Measurements from ENCODE around the gene SCMH1.
A peak's percentile ranks its signal among the peaks of the same experiment; 100 is the strongest.
"Not testable (repeated sequence)": the region's sequence is repeated elsewhere in the genome, so short reads cannot be mapped to it uniquely, and the experiment has no call there.

The SCMH1 gene

GRCh38 chr1:41251120-41251519 is 9.0 kb upstream of the SCMH1 start:
- whole genome bisulfite sequencing: no CpG with 5 or more reads among the region's 1 CpG
- H2BK15ac ChIP-seq (ENCODE audit: low read depth, poor library complexity, severe bottlenecking); H2BK120ac ChIP-seq (ENCODE audit: low read depth, low read length); H4K91ac ChIP-seq (ENCODE audit: low read length); H3K23ac ChIP-seq (ENCODE audit: low read length in 2 of 2); H3K79me1 ChIP-seq (replicated peaks; ENCODE audit: low read length, poor library complexity, severe bottlenecking); H2AFZ ChIP-seq (ENCODE audit: low read depth, low read length); H3K4me1 ChIP-seq (ENCODE audit: control insufficient read depth, insufficient read depth, low read depth, low read length); H2BK12ac ChIP-seq (ENCODE audit: low read length in 2 of 2); H3K27me3 ChIP-seq (ENCODE audit: control insufficient read depth in 1 of 2, insufficient read depth in 1 of 2, low read length in 2 of 2); H4K8ac ChIP-seq (ENCODE audit: low read length); H3K4me3 ChIP-seq (ENCODE audit: insufficient read depth in 1 of 2, low read depth in 1 of 2, low read length in 2 of 2); H3K4me2 ChIP-seq (ENCODE audit: low read length, poor library complexity, severe bottlenecking); H2BK5ac ChIP-seq (ENCODE audit: low read depth, low read length, poor library complexity, severe bottlenecking); H3K14ac ChIP-seq (ENCODE audit: low read length in 2 of 2); H2AK5ac ChIP-seq (ENCODE audit: low read length, severe bottlenecking); H3K36me3 ChIP-seq (ENCODE audit: control insufficient read depth in 1 of 2, insufficient read depth in 2 of 2, low read depth in 1 of 2, low read length in 2 of 2); H3K18ac ChIP-seq (ENCODE audit: low read depth in 1 of 2, low read length in 2 of 2); H3K27ac ChIP-seq (ENCODE audit: low read length, poor library complexity, severe bottlenecking); DNase-seq; H3K9ac ChIP-seq (ENCODE audit: low read length); H3K4ac ChIP-seq (ENCODE audit: low read depth in 1 of 2, low read length in 2 of 2): not testable (repeated sequence)
- peaks cover 10% of the 10 kb centered on the region for H3K9me3 ChIP-seq (ENCODE audit: control insufficient read depth, low read length)

DNA sequence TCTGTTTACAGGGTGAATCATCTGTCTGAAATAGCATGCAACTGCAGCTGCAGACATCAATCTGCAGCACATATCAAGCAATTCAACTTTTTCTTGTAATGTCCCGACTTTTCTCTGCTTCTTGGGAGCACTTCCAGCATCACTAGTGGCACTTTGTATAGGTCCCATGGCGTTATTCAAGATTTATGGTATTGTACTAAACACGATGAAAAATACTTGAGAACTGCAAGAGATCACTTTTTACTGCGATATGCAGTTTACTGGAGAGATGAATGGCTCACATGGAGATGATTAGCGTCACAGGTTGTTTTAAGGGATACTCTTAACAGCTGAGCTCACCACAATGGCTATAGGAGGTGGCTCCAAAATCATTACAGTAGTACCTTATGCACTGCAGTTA is 7.2 kb upstream of the SCMH1 start:
- H3K4me3 ChIP-seq (ENCODE audit: insufficient read depth in 1 of 2, low read depth in 1 of 2, low read length in 2 of 2): no peak overlapping the region
- H2BK120ac ChIP-seq (ENCODE audit: low read depth, low read length): no peak overlapping the region
- no peak overlapping the region for H3K18ac ChIP-seq (ENCODE audit: low read depth in 1 of 2, low read length in 2 of 2)
- H3K9me3 ChIP-seq (ENCODE audit: control insufficient read depth, low read length): peaks cover 4% of the 10 kb centered on the region
- H4K8ac ChIP-seq (ENCODE audit: low read length): no peak overlapping the region
- peaks cover 2% of the 10 kb centered on the region for H3K4me1 ChIP-seq (ENCODE audit: control insufficient read depth, insufficient read depth, low read depth, low read length)
- H3K36me3 ChIP-seq (ENCODE audit: control insufficient read depth in 1 of 2, insufficient read depth in 2 of 2, low read depth in 1 of 2, low read length in 2 of 2): no peaks in the 10 kb centered on the region
- H3K23ac ChIP-seq (ENCODE audit: low read length in 2 of 2): no peak overlapping the region
- H3K14ac ChIP-seq (ENCODE audit: low read length in 2 of 2): no peak overlapping the region
- no peak overlapping the region for H2AK5ac ChIP-seq (ENCODE audit: low read length, severe bottlenecking)
- no peak overlapping the region for H3K4ac ChIP-seq (ENCODE audit: low read depth in 1 of 2, low read length in 2 of 2)
- peaks cover 2% of the 10 kb centered on the region for H3K79me1 ChIP-seq (replicated peaks; ENCODE audit: low read length, poor library complexity, severe bottlenecking)
- H4K91ac ChIP-seq (ENCODE audit: low read length): no peak overlapping the region
- no peak overlapping the region for H3K9ac ChIP-seq (ENCODE audit: low read length)
- H3K4me2 ChIP-seq (ENCODE audit: low read length, poor library complexity, severe bottlenecking): no peak overlapping the region
- WGBS: 93% methylated on average over 5 of the region's 5 CpGs
- DNase-seq: no peak
- H2BK12ac ChIP-seq (ENCODE audit: low read length in 2 of 2): no peak overlapping the region
- no peak overlapping the region for H3K27ac ChIP-seq (ENCODE audit: low read length, poor library complexity, severe bottlenecking)
- H2AFZ ChIP-seq (ENCODE audit: low read depth, low read length): no peak overlapping the region
- H2BK5ac ChIP-seq (ENCODE audit: low read depth, low read length, poor library complexity, severe bottlenecking): no peak overlapping the region
- H2BK15ac ChIP-seq (ENCODE audit: low read depth, poor library complexity, severe bottlenecking): no peak overlapping the region
- peaks cover 0 to 5% of the 10 kb centered on the region in 2 experiments for H3K27me3 ChIP-seq (ENCODE audit: control insufficient read depth in 1 of 2, insufficient read depth in 1 of 2, low read length in 2 of 2)

GRCh38 chr1:41246568-41246967 is 4.5 kb upstream of the SCMH1 start:
- Histone ChIP-seq H2BK15ac (ENCODE audit: low read depth, poor library complexity, severe bottlenecking) (no peak overlapping the region), H3K27ac (ENCODE audit: low read length, poor library complexity, severe bottlenecking) (no peak overlapping the region), H3K9ac (ENCODE audit: low read length) (no peak overlapping the region), H3K4me1 (ENCODE audit: control insufficient read depth, insufficient read depth, low read depth, low read length) (peaks cover 8% of the 10 kb centered on the region), H4K8ac (ENCODE audit: low read length) (no peak overlapping the region), H3K36me3 (ENCODE audit: control insufficient read depth in 1 of 2, insufficient read depth in 2 of 2, low read depth in 1 of 2, low read length in 2 of 2) (no peaks in the 10 kb centered on the region), H3K4ac (ENCODE audit: low read depth in 1 of 2, low read length in 2 of 2) (peak overlapping the region in 1 of 2 experiments; percentile 21), H3K23ac (ENCODE audit: low read length in 2 of 2) (no peak overlapping the region), H4K91ac (ENCODE audit: low read length) (no peak overlapping the region), H3K79me1 (replicated peaks; ENCODE audit: low read length, poor library complexity, severe bottlenecking) (peaks cover 8% of the 10 kb centered on the region), H3K27me3 (ENCODE audit: control insufficient read depth in 1 of 2, insufficient read depth in 1 of 2, low read length in 2 of 2) (peaks cover 0 to 5% of the 10 kb centered on the region in 2 experiments), H3K18ac (ENCODE audit: low read depth in 1 of 2, low read length in 2 of 2) (no peak overlapping the region), H3K14ac (ENCODE audit: low read length in 2 of 2) (no peak overlapping the region), H2BK12ac (ENCODE audit: low read length in 2 of 2) (peak overlapping the region in 1 of 2 experiments; percentile 67), H2AK5ac (ENCODE audit: low read length, severe bottlenecking) (no peak overlapping the region), H3K4me3 (ENCODE audit: insufficient read depth in 1 of 2, low read depth in 1 of 2, low read length in 2 of 2) (no peak overlapping the region), H3K4me2 (ENCODE audit: low read length, poor library complexity, severe bottlenecking) (no peak overlapping the region), H2BK5ac (ENCODE audit: low read depth, low read length, poor library complexity, severe bottlenecking) (no peak overlapping the region), H2BK120ac (ENCODE audit: low read depth, low read length) (no peak overlapping the region), H3K9me3 (ENCODE audit: control insufficient read depth, low read length) (no peaks in the 10 kb centered on the region), H2AFZ (ENCODE audit: low read depth, low read length) (no peak overlapping the region)
- WGBS: 97% methylated on average over 1 of the region's 1 CpG
- no peak for DNase-seq

DNA sequence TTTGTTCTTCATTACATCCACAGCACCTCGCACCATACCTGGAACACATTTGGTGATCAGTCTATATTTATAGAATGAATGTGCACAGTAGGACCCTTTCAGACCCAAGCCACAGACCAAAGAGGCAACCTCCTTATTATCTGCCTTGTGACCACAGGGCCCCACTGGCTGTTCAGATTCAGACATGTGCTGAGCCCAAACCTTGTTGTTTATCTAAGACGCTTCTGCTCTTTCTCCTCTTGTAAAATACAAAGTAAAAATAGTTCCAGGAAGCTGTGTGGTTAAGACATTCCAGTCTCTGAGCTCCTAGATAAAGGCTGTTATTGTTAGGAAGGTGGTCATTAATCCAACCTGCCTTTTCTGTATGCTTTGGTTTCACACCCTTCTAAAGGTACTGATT is 3.6 kb upstream of the SCMH1 start:
- Histone ChIP-seq H2AFZ (ENCODE audit: low read depth, low read length) (no peak overlapping the region), H3K23ac (ENCODE audit: low read length in 2 of 2) (no peak overlapping the region)
- WGBS: 20% methylated on average over 1 of the region's 2 CpGs

More for the DNA sequence above, 3.6 kb upstream of the SCMH1 start:
- no peaks in the 10 kb centered on the region for H3K36me3 ChIP-seq (ENCODE audit: control insufficient read depth in 1 of 2, insufficient read depth in 2 of 2, low read depth in 1 of 2, low read length in 2 of 2)
- peak overlapping the region in 1 of 2 experiments; percentile 33 for H3K4ac ChIP-seq (ENCODE audit: low read depth in 1 of 2, low read length in 2 of 2)
- peaks cover 12% of the 10 kb centered on the region for H3K4me1 ChIP-seq (ENCODE audit: control insufficient read depth, insufficient read depth, low read depth, low read length)
- no peaks in the 10 kb centered on the region for H3K9me3 ChIP-seq (ENCODE audit: control insufficient read depth, low read length)
- no peak overlapping the region for H2BK120ac ChIP-seq (ENCODE audit: low read depth, low read length)
- no peak overlapping the region for H4K8ac ChIP-seq (ENCODE audit: low read length)
- H3K18ac ChIP-seq (ENCODE audit: low read depth in 1 of 2, low read length in 2 of 2): peak overlapping the region in 1 of 2 experiments; percentile 66
- DNase-seq: peak; percentile 62
- no peak overlapping the region for H3K4me3 ChIP-seq (ENCODE audit: insufficient read depth in 1 of 2, low read depth in 1 of 2, low read length in 2 of 2)
- no peak overlapping the region for H4K91ac ChIP-seq (ENCODE audit: low read length)
- no peak overlapping the region for H3K14ac ChIP-seq (ENCODE audit: low read length in 2 of 2)
- H2BK15ac ChIP-seq (ENCODE audit: low read depth, poor library complexity, severe bottlenecking): no peak overlapping the region
- peaks cover 0 to 5% of the 10 kb centered on the region in 2 experiments for H3K27me3 ChIP-seq (ENCODE audit: control insufficient read depth in 1 of 2, insufficient read depth in 1 of 2, low read length in 2 of 2)
- H3K79me1 ChIP-seq (replicated peaks; ENCODE audit: low read length, poor library complexity, severe bottlenecking): peaks cover 8% of the 10 kb centered on the region
- H3K27ac ChIP-seq (ENCODE audit: low read length, poor library complexity, severe bottlenecking): peak overlapping the region; percentile 8
- H2AK5ac ChIP-seq (ENCODE audit: low read length, severe bottlenecking): peak overlapping the region; percentile 66
- H3K4me2 ChIP-seq (ENCODE audit: low read length, poor library complexity, severe bottlenecking): peak overlapping the region; percentile 54
- no peak overlapping the region for H2BK5ac ChIP-seq (ENCODE audit: low read depth, low read length, poor library complexity, severe bottlenecking)
- peak overlapping the region in 1 of 2 experiments; percentile 92 for H2BK12ac ChIP-seq (ENCODE audit: low read length in 2 of 2)
- no peak overlapping the region for H3K9ac ChIP-seq (ENCODE audit: low read length)
